WI38 (cell line): ENCODE results near the gene MAML3.

Source experiments
- H3K4me3 ChIP-seq: 2 replicates; pipeline ENCODE4 v1.5.1; 2011; ENCODE audit warnings: low read depth, mild to moderate bottlenecking, control low read depth, low read length
- TF ChIP-seq, protein P1 (sequence below): IDR thresholded peaks from 2 replicates; pipeline ENCODE4 v1.5.1; 2012; ENCODE audit warnings: low read depth, mild to moderate bottlenecking, control low read depth, low read length

MAML3 gene

GRCh38 chr4:139872274-139872673 is 281.7 kb downstream of the MAML3 start:
- H3K4me3 ChIP-seq = no peak overlapping the region
- TF ChIP-seq, protein P1, sequence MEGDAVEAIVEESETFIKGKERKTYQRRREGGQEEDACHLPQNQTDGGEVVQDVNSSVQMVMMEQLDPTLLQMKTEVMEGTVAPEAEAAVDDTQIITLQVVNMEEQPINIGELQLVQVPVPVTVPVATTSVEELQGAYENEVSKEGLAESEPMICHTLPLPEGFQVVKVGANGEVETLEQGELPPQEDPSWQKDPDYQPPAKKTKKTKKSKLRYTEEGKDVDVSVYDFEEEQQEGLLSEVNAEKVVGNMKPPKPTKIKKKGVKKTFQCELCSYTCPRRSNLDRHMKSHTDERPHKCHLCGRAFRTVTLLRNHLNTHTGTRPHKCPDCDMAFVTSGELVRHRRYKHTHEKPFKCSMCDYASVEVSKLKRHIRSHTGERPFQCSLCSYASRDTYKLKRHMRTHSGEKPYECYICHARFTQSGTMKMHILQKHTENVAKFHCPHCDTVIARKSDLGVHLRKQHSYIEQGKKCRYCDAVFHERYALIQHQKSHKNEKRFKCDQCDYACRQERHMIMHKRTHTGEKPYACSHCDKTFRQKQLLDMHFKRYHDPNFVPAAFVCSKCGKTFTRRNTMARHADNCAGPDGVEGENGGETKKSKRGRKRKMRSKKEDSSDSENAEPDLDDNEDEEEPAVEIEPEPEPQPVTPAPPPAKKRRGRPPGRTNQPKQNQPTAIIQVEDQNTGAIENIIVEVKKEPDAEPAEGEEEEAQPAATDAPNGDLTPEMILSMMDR = no peak

GRCh38 chr4:139869810-139870209 is 284.2 kb downstream of the MAML3 start:
- no peak overlapping the region for H3K4me3 ChIP-seq
- TF ChIP-seq, protein P1 = no peak

GRCh38 chr4:139866276-139866962 is 287.6 kb downstream of the MAML3 start:
- no peak overlapping the region for H3K4me3 ChIP-seq

GRCh38 chr4:139865537-139865936 is 288.4 kb downstream of the MAML3 start:
- TF ChIP-seq, protein P1 = no peak
- H3K4me3 ChIP-seq = no peak overlapping the region

More at GRCh38 chr4:139866276-139866962, 287.6 kb downstream of the MAML3 start:
- TF ChIP-seq, protein P1 = no peak

DNA sequence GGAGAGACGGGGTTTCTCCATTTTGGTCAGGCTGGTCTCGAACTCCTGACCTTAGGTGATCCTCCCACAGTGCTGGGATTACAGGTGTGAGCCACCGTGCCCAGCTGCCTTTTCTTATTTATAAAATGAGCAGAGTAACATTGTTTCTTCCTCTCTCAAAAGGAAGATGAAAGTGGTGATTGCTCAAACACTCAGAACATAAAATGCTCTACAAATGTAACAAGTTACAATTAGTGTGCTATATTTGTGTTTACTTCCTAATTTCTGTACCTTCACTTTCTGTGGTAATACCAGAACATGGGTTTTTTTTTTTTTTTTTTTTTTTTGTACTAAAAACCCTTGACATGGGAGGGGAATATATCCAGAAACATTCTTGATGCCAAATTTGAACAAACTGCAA is 290.5 kb downstream of the MAML3 start:
- no peak overlapping the region for H3K4me3 ChIP-seq
- TF ChIP-seq, protein P1 = no peak

DNA sequence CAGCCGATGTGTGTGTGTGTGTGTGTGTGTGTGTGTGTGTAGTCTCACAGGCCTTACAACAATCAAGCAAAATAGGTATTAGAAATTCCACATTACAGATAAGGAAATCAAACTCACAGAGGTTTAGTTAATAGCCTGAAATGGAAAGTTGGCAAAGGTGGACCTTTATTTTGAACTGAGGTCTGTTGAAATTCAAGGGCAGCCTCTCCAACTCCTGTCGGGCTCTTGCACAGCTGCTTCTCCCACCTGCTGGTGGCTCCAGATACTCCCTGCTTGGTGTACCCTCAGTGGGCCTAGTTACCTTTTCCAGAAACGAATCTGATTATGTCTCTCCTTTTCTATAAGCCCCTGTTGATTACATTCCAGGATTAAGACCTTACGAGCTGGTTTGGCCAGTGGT is 292.5 kb downstream of the MAML3 start:
- TF ChIP-seq, protein P1 = no peak
- no peak overlapping the region for H3K4me3 ChIP-seq

DNA sequence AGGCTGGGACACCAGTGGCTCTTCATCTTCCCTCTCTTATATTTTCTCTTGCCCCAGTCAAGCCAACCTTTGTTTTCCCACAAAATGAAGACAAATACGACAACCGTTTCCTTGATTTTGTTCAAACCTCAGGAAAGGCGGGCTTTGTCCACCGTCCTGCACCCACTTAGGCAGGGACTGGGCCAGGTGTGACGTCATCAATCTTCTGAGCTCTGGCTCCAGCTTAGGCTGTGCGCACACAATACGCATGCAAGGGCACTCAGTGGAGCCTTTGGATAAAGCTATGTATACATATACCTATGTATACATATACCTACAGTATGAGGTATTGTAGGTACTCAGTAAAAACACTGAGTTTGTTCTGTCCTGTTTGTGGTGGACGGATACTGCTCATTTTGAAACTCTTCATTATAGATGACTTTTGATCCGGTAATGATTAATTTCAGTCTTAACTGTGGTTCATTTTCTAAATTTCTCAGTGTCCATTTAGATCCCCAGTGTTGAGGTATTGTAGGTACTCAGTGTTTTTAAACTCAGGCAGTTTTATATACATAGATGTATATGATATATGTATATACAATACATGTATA is 293.5 kb downstream of the MAML3 start:
- TF ChIP-seq, protein P1 = no peak

More for the DNA sequence above, 293.5 kb downstream of the MAML3 start:
- no peak overlapping the region for H3K4me3 ChIP-seq
